GM18858 (cell line): ENCODE measurements around the gene GALNT16.
"Not testable (repeated sequence)": the region's sequence is repeated elsewhere in the genome, so short reads cannot be mapped to it uniquely, and the experiment has no call there.

ENCODE experiments used
- ATAC-seq: cut with Tn5 transposase; IDR thresholded peaks from one replicate; pipeline ENCODE4 v1.9.1; 2021; ENCODE audit not compliant: unreplicated experiment

The GALNT16 gene

DNA sequence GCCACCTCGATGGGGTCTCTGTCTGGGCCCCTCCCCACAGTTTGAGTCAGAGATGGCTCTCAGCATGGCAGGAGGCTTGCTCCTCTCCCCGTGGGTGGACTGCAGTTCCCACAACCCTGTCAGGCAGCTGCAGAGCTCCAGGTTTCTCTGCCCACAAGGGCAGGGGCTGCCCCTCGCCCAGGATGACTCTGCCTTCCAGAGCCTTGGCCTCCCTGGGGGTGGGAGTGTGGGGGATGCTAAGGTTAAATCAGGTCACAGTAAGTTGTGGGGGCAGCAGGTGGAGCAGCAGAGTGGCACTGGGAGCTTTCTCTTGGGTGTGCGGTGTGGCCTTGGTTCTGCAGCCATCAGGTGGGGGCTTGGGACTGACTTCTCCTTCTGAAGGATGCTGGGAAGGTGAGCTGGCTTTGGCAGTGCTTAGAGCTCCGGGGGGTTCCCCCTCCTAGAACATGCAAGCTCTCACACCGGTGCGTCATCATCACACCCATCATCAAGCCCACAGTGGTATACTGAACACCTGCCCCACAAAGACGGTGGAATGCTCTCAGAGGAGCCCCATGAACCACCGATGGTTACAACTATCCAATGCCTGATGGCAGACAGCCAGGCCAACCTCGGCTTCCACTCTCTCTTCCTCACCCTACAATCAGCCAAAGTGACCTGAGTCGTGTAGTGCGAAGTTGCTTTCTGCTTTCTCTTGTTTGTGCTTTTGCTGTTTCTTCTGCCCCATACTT is 98.4 kb downstream of the GALNT16 start:
- no peak for ATAC-seq

DNA sequence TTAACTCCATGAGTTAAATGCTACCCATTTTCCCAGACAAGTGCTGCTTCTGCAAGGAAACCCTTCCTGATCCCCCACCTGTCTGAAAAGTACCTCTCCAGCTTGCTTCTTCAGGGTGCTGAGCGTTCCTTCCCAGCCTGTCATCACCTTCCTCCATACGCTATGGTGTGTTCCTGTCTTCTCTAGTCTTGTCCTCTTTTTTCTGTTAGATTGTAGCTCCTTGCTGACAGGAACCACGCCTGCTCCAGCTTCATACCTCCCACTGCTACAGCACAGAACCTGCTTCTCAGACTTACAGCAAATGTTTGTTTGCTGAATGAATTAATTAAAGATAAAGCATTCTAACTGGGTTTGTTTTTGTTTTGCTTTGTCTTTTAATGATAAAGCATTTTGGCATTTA is 99.0 kb downstream of the GALNT16 start:
- no peak for ATAC-seq

DNA sequence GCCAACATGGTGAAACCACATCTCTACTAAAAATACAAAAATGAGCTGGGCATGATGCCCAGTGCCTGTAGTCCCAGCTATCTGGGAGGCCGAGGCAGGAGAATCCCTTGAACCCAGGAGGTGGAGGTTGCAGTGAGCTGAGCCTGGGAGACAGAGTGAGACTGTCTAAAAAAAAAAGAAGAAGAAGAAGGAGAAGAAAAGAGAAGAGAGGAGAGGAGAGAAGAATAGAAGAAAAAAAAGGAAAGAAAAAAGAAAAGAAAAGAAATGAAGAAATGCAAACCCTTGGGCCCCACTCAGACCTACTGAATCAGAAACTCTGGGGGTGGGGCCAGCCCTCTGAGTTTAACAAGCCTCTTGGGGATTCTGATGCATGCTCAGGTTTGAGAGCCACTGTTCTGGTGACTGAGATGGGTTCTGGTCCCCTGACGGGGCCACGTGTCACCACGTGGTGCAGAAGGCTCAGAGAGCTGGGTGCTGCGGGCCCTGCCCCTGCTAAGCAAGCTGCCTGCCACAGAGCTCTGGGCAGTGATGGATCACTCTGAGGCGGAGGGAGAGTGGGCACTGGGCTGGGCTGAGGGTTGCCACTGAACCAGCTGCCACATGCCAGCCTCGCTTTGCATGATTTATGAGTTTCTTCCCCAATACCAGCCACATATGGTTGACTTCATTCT is 100.6 kb downstream of the GALNT16 start:
- no peak for ATAC-seq

DNA sequence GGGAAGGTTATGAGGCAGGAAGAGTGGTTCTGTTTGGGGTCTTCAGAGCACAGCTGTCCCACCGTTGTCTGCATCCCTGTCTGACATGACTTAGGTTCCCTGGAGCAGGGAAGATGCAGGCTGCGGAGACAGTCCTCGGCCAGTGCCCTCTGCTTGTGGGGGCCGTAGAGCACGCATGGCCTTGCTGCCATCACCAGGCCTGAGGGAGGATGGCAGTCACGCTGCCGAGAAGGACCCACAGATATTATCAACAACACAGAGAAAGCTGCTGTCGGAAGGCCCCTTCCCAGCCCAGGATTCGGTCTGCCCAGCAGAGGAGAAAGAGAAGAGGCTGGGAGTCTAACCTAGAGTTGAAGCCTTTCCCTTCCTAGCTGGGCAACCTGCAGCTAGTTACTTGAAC is 103.1 kb downstream of the GALNT16 start:
- no peak for ATAC-seq

DNA sequence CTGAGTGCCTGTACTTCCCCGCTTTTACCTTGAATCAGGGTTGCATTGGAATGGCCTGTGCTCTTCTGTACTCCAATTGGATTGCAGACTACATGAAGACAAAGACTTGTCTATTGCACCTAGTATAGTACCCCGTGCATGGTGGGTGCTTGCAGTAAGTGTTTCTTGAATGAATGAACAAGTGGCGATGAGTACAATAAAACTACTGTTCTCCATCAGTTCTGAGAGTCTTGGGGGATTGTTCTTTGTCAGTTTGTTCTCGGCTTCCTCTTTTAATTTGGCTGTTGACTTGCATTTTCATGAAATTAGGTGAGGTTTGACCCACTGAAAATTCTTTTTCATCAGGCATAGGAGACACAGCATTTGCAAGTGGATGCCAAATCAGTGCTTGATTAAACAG is 104.0 kb downstream of the GALNT16 start:
- ATAC-seq, result no peak

DNA sequence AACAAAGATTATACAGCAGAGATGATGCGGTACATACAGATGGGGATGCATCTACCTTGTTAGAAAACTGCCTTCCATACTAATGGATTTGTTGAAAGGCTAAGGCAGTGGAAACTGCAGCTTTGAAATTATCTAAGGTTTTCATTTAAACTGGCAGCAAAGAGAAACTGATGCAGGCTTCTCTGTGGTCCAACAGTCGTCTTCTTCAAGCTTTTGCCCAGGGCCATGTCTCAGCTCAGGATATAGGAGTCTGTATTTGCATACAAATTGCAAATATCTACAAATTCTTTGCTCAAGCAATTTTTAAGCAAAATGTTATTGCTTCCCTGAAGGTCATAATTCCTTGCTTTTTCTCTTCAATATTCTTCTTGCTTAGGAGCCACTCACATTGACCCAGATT is 104.4 kb downstream of the GALNT16 start:
- ATAC-seq, result no peak

DNA sequence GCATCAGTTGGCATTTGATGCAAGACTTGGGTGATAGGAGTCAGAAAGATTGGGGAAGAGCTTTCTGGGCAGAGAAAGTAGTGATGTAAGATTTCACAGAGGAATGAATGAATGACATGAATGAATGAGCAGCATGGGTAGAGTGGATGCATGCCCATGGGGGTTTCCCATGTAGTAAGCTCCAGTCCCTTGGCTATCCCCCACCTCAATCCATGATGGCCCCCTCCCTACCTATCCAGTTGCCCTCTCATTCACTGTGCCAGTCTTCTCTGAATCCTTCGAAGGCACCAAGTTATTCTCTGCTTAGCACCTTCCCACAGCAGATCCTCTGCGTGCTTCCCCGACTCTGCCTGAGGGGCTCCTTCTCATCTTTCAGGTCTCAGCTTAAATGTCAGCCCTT is 106.1 kb downstream of the GALNT16 start:
- ATAC-seq, result no peak

DNA sequence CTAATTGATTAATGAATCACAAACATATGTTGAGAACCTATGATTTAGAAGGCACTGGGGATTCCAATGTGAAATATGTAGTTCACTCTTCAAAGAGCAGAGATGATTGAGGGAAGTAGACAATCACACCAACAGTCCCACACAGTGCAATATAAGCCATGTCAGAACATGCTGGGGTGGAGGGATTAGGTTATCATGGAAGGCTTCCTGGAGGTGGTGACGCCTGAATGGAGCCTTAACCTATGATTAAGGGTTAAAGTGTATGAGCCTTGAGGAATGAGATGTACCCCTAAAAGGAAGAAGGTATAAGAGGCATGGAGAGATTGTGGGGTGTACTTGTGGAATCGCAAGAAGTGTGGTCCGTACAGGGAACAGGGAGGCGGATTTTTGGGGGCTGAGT is 106.8 kb downstream of the GALNT16 start:
- no peak for ATAC-seq

DNA sequence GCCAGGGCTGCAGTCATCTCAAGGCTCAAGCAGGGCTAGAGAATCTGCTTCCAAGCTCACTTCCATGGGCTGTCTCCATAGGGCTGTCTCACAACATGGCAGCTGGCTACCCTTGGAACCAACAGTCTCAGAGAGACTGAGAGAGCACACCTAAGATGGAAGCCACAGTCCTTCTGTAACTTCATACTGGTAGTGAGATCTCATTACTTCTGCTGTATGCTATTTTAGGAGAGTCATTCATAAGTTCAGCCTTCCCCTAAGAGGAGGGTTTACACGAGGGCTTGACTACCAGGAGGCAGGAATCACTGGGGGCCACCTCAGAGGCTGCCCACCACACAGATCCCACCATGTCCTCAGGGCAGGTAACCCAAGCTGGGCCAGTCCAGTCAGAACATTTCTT is 108.4 kb downstream of the GALNT16 start:
- no peak for ATAC-seq

DNA sequence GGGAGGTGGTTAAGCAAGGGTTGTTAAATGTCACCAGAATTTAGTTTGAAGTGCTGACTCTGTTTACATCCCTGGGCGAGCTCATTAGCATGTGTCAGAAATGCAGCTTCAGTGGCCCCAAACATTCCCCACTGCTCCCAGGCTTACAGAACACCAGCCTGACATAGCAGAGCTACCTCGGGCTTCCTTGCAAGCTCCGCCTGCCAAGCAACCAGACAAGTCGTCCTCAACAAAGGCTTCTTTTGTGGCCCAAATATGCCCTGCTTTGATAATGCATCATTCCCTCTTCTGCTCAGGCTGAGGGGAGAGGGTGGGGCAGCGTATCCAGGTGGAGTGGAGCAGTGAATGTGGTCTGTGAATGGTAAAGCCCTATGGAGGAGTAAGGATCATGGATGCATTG is 110.1 kb downstream of the GALNT16 start:
- ATAC-seq, result no peak

DNA sequence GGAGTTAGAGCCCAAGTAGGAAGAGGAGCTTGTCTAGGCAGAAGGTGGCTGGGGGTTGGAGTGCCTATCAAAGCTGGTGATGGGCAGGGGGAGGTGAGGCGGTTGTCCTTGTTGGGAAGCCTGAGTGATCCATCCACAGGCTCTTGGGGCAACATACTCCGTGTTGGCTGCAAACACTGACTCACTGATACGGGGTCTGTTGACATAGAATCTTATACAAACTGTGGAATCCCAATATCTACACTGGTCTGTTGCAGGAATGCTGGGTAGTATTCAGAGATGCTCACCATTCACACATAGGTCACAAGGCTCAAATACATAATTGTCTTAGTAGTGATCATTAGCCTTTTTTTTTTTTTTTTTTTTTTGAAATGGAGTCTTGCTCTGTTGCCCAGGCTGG is 112.2 kb downstream of the GALNT16 start:
- no peak for ATAC-seq

DNA sequence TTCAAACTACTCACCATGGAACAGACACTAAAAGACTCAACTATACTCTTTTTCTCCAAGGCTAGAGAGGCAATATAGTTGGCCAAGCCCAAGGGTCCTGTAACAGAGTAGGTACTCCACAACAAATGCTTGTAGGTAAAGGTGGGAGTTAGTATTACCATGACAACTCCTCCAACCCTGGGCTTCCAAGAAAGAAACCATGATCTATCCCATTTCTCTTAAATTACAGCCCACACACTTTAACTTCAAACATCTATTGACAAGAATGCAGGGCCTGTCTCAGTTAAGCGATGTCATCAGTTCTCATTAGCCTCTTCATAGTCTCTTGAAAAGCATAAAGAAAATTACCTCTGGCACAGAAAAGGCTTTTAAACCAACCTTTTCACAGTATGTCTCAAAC is 113.1 kb downstream of the GALNT16 start:
- no peak for ATAC-seq

DNA sequence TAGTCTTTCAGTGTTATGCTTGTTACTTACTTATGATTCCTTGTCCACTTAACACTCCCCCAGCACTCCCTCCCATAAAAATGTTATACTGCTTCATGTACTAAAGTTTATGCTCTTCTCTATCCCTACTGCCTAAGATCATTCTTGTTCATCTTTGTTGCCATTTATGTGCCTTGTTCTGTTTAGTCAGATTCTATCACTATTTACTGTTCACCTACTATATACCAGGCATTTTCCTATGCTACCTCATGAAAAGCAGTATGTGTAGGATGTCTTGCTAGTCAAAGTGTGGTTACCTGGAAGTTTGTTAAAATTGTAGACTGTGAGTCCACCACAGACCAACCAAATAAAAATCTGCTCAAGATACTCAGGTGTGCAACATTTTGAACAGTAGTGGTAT is 114.3 kb downstream of the GALNT16 start:
- no peak for ATAC-seq

DNA sequence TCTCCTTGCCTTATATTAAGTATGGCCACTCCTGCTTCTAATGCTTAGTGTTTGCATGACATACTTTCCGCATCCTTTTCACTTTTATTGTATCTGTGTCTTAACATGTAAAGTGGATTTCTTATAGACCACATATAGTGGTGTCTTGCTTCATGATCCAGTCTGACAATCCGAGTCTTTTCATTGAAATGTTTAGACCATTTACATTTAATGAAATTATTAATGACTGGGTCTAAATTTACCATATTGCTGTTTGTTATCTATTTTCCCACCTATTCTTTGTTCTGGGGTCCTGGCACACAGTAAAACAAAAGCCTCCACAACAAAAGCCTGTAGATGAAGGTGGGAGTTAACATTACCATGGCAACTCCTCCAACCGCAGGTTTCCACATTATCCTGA is 115.2 kb downstream of the GALNT16 start:
- ATAC-seq, result no peak

DNA sequence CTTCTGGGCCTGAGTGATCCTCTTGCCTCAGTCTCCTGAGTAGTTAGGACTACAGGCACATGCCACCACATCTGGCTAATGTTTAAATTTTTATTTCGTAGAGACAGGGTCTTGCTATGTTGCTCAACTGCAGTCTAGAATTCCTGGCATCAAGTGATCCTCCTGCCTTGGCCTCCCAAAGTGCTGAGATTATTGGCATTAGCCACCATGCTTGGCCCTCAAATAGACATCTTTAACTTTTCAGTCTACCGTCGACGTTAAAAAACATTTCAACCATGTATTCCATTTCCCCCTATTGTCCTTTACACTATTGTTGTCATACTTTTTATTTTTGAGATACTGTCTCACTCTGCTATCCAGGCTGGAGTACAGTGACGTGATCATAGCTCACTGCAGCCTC is 115.8 kb downstream of the GALNT16 start:
- no peak for ATAC-seq

DNA sequence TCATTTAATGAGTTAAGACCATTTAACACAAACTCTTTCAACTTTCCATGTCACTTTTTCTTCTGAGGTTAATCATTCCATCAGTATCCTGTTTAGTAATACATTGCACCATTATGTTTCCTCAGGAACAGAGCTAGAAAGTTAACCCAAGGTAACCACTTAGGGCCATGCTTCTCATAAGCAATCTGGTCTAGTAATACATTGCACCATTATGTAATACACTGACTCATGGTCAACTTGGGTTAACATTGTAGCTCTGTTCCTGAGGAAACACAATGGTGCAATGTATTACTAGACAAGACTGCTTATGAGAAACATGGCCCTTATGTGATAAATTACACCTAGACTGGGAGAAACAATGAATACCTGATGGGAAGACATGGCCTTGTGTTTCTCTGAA is 116.5 kb downstream of the GALNT16 start:
- ATAC-seq, result no peak

DNA sequence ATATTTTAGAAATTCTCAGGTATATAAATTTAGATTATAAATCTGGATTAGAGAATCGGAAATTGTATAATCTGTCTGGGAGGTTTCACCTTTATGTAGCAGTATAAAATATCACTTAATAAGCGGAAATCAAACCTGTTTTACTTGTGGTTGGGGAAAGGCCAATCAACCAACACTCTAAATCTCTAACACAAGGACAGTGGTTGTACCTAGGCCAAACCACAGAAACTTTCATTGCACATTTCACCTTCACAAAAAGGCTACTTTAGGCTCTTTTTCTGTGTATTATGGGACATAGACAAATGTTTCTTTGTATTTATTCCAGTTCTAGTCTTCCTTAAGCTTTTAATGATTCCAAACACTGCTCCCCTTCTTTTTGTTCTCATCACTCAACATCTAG is 118.3 kb downstream of the GALNT16 start:
- no peak for ATAC-seq

DNA sequence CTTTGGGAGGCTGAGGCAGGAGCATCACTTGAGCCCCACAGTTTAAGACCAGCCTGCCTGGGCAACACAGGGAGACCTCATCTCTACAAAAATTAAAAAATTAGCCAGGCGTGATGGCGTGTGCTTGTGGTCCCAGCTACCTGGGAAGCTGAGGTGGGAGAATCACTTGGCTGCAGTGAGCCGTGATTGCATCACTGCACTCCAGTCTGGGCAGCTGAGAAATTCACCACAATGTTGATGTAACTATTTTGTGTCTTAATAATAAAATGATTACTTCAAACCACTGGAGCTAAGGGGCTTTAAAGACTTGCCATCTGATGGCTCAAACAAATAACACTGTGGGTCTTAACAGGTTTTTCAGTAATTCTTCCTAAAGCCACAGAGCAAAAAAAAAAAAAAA is 127.4 kb downstream of the GALNT16 start:
- no peak for ATAC-seq

DNA sequence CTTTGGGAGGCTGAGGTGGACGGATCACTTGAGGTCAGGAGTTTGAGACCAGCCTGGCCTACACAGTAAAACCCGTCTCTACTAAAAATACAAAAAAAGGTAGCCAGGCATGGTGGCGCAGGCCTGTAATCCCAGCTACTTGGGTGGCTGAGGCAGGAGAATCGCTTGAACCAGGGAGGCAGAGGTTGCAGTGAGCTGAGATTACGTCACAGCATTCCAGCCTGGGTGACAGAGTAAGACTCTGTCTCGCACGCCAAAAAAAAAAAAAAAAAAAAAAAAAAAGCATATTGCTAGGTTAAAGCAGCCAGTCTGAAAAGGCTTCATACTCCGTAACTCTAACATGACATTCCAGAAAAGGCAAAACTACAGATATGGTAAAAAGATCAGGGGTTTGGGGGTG is 131.4 kb downstream of the GALNT16 start:
- not testable (repeated sequence) for ATAC-seq

DNA sequence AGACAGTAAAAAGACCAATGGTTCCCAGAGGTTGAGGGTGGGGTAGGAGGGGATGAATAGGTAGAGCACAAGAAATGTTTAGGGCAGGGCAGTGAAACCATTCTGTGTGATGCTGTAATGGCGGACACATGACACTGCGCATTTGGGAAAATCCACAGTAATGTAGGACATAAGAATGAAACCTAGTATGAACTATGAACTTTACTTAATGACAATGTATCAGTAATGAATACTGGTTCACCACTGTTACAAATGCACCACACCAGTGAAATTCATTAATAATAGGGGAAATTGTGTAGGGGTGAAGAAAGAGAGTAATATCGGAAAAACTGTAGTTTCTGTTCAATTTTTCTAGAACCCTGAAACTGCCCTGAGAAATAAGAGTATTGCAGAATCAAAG is 132.5 kb downstream of the GALNT16 start:
- no peak for ATAC-seq

DNA sequence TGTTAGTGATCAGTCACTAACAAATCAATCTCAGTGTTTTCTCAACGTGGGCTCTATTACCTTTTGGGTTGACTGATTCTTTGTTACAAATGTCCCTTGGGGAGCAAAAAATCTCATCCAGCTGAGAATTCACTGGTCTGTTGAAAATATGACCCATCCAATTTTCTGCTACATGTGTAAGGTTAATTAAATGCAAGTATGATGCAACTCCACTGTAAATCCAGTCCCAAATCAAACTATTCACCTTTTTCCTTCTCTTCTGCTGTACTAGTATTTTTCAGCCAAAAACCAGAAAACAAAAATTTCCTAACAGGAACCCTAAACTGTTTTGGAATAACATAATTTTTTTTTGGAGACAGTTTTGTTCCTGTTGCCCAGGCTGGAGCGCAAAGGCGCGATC is 136.0 kb downstream of the GALNT16 start:
- ATAC-seq, result no peak

DNA sequence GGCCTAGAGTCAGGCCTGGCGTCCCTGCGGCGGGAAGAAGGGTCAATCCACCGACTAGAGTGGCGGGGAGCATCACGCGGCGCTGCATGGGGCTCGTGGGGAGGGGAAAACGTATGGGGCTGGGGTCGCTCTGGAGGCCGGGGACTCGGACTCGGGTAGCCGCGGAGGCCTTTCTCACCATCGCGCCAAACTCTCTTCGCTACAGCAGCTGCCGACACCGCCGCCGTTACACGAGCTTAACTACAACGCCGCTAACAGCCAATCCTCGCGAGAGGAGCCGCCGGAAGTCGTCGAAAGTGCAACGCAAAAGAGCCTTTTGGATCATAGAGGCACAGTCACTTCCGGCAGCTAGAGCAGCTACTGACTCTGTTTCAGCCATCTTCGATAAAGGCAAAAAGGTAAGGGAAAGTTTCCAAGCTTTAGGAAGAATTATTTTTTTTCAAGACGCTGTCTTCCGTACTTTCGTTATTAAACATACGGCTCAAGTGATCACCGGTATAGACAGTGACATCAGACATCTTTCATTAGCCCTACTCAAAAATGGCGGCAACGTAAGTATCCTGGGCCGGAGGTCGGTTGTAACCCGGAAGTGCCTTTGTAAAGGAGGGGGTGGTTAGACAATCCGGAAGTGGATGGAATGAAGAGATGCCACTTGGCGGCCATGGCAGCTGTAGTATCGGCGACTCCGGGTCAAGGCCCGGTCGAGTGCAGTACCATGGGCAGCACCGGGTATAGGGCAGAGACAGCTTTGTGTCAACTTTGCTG is 138.3 kb downstream of the GALNT16 start, which contains the start of the genes ERH and SLC39A9:
TSS of gene ERH (minus strand) at position 247 of the 765 bp plus-strand sequence. CDS start at position 181, 66 bp downstream.
TSS of gene SLC39A9 (plus strand) at position 640 of the 765 bp plus-strand sequence. CDS start 678 bp downstream, outside the sequence.
- ATAC-seq, result peak; percentile 75
